NCI-H510A (cell line): ENCODE measurements around the gene DRC7.
A peak's percentile ranks its signal among the peaks of the same experiment; 100 is the strongest.
"Not testable (repeated sequence)": the region's sequence is repeated elsewhere in the genome, so short reads cannot be mapped to it uniquely, and the experiment has no call there.

Source experiments
- DNase-seq: peaks from one replicate; lab custom pipeline; 2025; lab: John Stamatoyannopoulos, UW

DRC7 gene

GRCh38 chr16:57763285-57764005 is 68.8 kb downstream of the DRC7 start:
- DNase-seq = no peak

GRCh38 chr16:57764006-57764340 is 69.4 kb downstream of the DRC7 start:
- DNase-seq = no peak

- DNase-seq = no peak
Observed at GRCh38 chr16:57764341-57765159, 69.9 kb downstream of the DRC7 start.

GRCh38 chr16:57765160-57765728 is 70.6 kb downstream of the DRC7 start:
- no peak for DNase-seq

GRCh38 chr16:57766714-57767348 is 72.2 kb downstream of the DRC7 start:
- no peak for DNase-seq

- no peak for DNase-seq
Observed at GRCh38 chr16:57769541-57770145, 75.0 kb downstream of the DRC7 start.

- DNase-seq = peak; percentile 77
Observed at GRCh38 chr16:57770361-57770760, 75.8 kb downstream of the DRC7 start.

GRCh38 chr16:57771141-57771785 is 76.7 kb downstream of the DRC7 start:
- DNase-seq = no peak

- no peak for DNase-seq
Observed at GRCh38 chr16:57773019-57773418, 78.4 kb downstream of the DRC7 start.

GRCh38 chr16:57773655-57774295 is 79.2 kb downstream of the DRC7 start:
- DNase-seq = no peak

- no peak for DNase-seq
Observed at GRCh38 chr16:57774705-57775285, 80.2 kb downstream of the DRC7 start.

GRCh38 chr16:57775661-57776469 is 81.3 kb downstream of the DRC7 start:
- peak; percentile 83 for DNase-seq

- no peak for DNase-seq
Observed at GRCh38 chr16:57778658-57779057, 84.1 kb downstream of the DRC7 start.

- DNase-seq = not testable (repeated sequence)
Observed at GRCh38 chr16:57779836-57780235, 85.2 kb downstream of the DRC7 start.

- DNase-seq = no peak
Observed at GRCh38 chr16:57781349-57781740, 86.7 kb downstream of the DRC7 start.
